Colon (tissue), 2 donors: ENCODE results near the gene ST3GAL4.

Experiments used
- FAIRE-seq: peaks from 2 replicates; lab custom pipeline; 2012; peaks lifted over from hg19 to GRCh38; lab: Jason Lieb, UNC
- donor health status: control.
- donor health status: control.

Gene ST3GAL4

DNA sequence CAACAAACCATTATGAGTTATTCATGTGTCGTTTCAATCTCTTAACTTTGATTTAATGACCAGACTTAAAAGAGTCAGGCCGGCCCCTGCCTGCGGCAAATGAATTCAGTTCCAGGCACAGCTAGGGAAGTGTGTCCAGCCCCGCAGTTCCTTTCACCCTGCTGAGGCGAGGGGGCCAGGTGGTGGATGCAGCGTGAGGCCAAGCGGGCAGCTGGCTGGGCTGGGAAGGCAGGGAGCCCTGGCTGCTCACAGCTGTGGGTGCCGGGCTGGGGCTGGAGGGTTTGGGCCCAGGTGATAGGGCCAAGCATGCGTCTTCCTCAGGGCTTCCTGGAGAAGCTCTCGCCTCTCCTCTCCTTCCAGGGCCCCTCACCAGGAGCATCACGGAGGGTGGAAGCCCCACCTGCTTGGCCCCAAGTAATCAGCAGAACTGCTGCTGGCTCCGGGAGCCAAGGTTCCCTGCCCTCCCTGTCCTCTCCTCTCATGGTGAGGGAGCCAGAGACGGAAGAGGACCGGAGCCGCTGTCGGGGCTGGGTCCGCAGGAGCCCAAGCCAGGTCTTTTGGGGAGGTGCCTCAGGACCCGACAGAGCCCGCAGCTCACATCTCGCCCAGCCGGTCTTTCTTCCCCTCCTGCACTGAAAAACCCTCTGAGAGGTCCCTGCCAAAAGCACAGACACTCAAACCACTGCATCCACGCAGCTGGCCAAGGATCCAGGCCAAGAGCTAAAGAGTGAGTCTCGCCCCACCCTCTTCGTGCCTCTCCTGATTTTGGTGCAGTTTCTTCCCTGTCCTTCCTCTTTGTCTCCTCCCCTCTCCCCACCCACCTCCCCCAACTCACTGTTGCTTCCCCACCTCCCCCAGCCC is 97.0 kb downstream of the ST3GAL4 start:
- no peak for FAIRE-seq

DNA sequence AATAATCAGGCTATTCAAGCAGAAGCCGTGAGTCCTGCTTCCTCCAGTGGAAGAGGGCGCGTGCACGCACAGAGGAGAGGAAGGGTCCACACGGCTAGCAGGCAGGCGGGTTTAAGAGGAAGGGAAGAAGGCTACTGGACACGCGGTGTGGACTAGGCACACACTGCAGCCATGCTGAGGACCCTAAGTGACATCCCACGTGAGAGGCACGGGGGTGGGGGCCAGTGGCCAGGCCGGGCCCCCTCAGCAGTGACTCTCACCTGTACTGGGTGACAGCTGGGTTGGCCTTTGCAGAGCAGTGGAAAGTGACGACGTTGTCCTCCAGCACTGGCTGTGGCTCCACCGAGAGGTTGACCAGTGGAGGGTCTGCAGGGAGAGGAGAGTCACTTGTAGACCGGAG is 100.6 kb downstream of the ST3GAL4 start:
- no peak for FAIRE-seq

DNA sequence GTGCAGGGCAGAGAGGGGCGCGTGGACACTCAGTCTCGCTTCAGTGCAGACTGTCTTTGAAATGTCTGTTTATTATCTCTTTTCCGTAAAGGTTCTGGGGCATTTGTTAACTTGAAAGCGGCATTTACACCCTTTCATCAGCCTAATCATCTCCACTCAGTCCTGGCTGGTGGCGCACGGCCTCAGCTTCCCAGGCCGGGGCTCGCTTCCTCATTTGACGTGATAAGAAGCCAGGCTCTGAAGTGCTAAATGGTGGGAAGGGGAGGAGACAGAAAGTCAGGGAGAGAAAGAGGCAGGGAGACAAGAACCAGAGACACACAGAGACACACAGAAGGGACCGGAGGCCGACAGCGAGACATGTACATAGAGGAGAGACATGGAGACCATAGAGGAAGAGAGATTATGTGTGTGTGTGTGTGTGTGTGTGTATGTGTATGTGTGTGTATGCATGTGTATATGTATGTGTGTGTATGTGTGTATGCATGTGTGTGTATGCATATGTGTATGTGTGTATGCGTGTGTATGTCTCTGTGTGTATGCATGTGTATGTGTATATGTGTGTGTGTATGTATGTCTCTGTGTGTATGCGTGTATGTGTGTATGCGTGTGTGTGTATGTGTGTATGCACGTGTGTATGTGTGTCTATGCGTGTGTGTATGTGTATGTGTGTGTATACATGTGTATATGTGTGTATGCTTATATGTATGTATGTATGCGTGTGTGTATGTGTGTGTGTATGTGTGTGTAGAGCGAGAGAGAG is 101.5 kb downstream of the ST3GAL4 start:
- no peak for FAIRE-seq

DNA sequence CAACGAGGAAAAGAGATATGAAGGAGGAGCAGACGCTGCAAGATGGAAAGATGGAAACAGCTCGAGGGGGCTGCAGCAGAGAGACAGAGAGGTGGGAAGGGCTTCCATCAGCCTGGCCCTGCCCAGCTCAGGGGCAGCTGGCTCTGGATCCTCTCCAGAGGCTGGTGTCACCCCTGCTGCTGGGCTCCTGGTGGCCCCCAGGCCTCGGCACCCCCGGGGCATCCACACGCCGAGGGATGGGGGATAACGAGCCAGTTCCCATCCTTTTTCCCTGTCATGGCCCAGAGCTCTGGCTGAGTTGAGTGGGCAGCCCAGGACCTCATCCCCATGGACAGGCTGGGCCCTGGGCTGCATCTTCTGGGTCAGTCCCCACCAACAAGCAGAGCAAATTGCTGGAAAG is 102.3 kb downstream of the ST3GAL4 start:
- no peak for FAIRE-seq

DNA sequence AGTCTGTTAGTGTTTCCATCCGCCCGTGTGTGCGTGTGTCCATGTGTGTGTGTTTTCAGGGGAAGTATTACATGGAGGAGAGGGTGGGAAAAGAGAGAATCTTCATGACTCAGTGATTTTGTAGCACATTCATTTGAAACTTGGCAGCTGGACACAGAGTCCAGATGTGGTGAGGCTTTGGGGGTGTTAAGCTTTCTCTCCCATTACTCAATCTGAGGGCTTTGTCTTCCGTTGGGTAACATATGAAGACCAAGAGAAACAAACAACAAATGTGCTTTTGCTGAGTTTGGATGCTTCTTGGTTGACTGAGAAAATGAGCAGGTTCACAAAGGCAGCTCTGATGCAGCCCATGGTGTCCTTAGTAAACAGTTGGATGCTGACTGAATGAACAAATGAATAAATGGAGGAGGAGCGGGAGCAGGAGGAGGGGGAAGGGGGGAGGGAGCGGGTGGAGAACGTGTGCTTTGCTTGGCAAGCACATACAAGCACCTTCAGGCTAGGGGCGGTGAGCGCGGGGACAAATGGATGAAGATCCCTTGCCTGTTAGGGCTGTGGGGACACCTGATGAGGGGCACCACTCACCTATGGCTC is 104.3 kb downstream of the ST3GAL4 start:
- no peak for FAIRE-seq

DNA sequence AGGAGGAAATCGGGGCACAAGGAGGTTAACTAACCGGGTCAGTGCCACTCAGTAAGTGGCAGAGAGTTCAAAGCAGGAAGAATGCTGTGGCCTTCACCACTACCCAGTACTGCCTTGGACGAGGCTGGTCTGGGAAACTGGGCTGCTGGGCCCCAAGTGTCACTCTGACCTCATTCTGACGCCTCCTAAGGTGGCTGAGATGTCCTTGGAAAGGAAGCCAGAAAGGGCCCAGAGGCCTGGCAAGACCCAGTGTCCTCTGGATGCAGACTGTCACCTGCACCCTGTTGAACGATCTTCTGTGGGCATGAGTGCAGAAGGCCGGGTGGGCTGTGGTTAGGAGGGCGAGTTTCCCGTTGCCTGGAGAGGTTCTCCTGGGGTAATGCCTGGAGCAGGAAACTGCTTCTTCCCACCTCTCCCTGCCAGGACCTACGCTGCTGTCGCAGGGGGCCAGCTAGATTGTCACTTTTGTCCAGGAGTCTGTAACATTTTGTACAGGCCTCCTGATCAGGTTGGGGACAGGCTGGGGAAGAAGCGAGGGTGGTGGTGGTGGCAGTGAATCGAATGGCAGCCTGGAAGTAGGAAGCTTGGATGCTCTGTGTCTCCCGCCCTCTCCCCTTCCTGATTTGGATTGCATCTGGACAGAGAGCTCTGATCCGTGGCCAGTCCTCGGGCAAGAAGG is 105.1 kb downstream of the ST3GAL4 start:
- no peak for FAIRE-seq

DNA sequence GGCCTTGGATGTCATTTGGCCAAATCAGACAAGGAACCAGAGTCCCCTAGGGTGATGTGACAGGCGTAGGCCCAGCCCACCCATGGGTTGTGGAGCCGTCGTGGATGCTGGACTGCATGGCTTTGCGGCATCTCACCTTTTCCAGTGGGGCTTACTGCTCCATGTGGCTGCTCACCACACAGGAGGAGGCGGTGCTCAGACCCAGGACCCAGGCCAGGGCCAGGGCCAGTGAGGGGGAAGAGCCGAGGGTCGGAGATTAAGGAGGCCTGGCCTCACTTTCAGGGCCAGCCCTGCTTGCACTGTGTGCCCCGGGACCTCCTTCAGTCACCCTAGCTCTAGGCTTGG is 105.6 kb downstream of the ST3GAL4 start:
- FAIRE-seq: no peak

- no peak for FAIRE-seq
These were observed 106.5 kb downstream of the ST3GAL4 start for GRCh38 chr11:126461996-126462395.

DNA sequence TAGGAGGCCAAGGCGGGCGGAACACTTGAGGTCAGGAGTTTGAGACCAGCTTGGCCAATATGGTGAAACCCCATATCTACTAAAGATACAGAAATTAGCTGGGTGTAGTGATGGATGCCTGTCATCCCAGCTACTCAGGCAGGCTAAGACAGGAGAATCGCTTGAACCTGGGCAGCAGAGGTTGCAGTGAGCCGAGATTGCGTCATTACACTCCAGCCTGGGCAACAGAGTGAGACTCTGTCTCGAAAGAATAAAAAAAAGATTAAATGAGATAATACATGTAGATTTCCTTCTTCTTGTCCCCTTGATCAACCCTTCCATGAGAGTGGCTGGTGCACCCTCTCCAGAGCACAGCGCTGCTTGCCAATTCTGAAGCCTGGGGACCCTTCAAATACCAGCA is 106.9 kb downstream of the ST3GAL4 start:
- no peak for FAIRE-seq
